Measurements from ENCODE around the gene GJB2.

DNA sequence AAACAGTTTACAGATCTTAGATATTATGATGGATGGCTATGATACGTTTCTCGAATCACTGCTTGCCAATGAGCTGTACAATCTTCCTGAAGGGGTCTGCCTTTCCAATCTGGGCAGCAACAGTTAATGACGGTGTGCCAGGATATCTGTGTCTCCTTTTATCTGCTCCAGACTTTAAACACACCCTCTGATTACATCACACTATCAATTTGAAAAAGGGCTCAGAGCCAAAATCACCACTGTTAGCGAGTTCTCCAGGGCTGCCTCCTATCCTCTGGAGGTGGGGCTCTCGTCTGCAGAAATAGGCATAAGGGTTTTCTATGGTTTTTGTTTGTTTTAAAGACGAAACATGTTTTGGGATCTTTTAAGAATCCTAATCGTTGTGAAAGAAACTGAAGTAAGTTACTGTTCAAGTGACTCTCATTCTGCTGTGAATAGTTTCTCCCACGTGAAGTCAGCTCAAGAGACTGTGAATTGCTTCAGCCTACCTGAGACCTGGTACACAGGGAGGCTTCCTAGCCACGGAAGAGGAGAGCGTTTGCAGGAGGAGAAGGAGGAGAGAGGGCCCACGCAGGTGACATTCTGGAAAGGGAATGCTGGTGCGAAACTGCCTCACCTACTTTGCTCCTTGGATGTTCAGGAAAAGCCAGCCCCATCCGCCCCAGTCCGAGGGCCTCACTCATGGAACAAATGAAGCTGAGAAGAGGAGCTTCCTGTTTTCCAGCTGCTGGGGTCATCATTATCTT, 16.7 kb downstream of the GJB2 start:
- TF ChIP-seq, protein P1, sequence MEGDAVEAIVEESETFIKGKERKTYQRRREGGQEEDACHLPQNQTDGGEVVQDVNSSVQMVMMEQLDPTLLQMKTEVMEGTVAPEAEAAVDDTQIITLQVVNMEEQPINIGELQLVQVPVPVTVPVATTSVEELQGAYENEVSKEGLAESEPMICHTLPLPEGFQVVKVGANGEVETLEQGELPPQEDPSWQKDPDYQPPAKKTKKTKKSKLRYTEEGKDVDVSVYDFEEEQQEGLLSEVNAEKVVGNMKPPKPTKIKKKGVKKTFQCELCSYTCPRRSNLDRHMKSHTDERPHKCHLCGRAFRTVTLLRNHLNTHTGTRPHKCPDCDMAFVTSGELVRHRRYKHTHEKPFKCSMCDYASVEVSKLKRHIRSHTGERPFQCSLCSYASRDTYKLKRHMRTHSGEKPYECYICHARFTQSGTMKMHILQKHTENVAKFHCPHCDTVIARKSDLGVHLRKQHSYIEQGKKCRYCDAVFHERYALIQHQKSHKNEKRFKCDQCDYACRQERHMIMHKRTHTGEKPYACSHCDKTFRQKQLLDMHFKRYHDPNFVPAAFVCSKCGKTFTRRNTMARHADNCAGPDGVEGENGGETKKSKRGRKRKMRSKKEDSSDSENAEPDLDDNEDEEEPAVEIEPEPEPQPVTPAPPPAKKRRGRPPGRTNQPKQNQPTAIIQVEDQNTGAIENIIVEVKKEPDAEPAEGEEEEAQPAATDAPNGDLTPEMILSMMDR (conservative IDR thresholded peaks at IDR 0.05 in 1 of 2, IDR thresholded peaks at IDR 0.05 in 1 of 2; ENCODE audit: low read depth in 1 of 2, low read length in 2 of 2) = no peak
- TF ChIP-seq EZH2 (IDR thresholded peaks at IDR 0.05; ENCODE audit: low read length, missing control alignments) = no peak

Measured in fibroblast of lung (primary cell).